SU-DHL-6 (cell line): Measurements from ENCODE around the gene SPECC1.
"Not testable (repeated sequence)": the region's sequence is repeated elsewhere in the genome, so short reads cannot be mapped to it uniquely, and the experiment has no call there.

Source experiments
- H2AFZ ChIP-seq: fragments of 200-600 bp; sonication (generic); 2 replicates; pipeline ENCODE4 v1.6.1; 2014; ENCODE audit warnings: low read depth, mild to moderate bottlenecking, moderate library complexity, mixed read lengths, antibody characterized with exemption, low read length; ENCODE audit not compliant: severe bottlenecking
- H3F3A ChIP-seq: fragments of 200-600 bp; shearing (Covaris generic); 2 replicates; pipeline ENCODE4 v1.6.0; 2016; ENCODE audit warnings: antibody characterized with exemption, mild to moderate bottlenecking; ENCODE audit not compliant: insufficient read depth
- H3K27ac ChIP-seq: fragments of 200-600 bp; sonication (generic); 2 replicates; pipeline ENCODE4 v1.5.1; 2016; ENCODE audit warnings: low read depth, mild to moderate bottlenecking, low read length, moderate library complexity, mixed read lengths
- H3K27me3 ChIP-seq: fragments of 200-600 bp; sonication (generic), shearing (Covaris generic); 2 replicates; pipeline ENCODE4 v1.6.0; 2014; ENCODE audit warnings: mild to moderate bottlenecking, low read length
- H3K36me3 ChIP-seq: fragments of 200-600 bp; sonication (generic); 2 replicates; pipeline ENCODE4 v1.6.1; 2014; ENCODE audit warnings: mild to moderate bottlenecking, low read length, mixed read lengths
- H3K4me2 ChIP-seq: fragments of 300-600, 200-600 bp; shearing (Covaris generic), sonication (generic); 2 replicates; pipeline ENCODE4 v1.6.0; 2014; ENCODE audit warnings: low read length, low read depth, mild to moderate bottlenecking; ENCODE audit not compliant: poor library complexity, severe bottlenecking
- H3K4me3 ChIP-seq: fragments of 200-600 bp; sonication (generic); 2 replicates; pipeline ENCODE4 v1.5.1; 2014; ENCODE audit warnings: antibody characterized with exemption, low read length, mild to moderate bottlenecking, mixed read lengths; ENCODE audit not compliant: insufficient read depth, poor library complexity, severe bottlenecking
- H3K79me2 ChIP-seq: fragments of 200-600 bp; sonication (generic); 2 replicates; pipeline ENCODE4 v1.6.1; 2014; ENCODE audit warnings: mild to moderate bottlenecking, low read length, moderate library complexity; ENCODE audit not compliant: insufficient read depth
- H3K9ac ChIP-seq: fragments of 200-600 bp; sonication (generic); 2 replicates; pipeline ENCODE4 v1.7.0; 2014; ENCODE audit warnings: mild to moderate bottlenecking, low read length
- H3K9me2 ChIP-seq: fragments of 200-600 bp; sonication (generic); replicated peaks from 2 replicates; pipeline ENCODE4 v1.6.1; 2014; ENCODE audit warnings: low read length; ENCODE audit not compliant: insufficient read depth
- H3K9me3 ChIP-seq: fragments of 200-600 bp; sonication (generic); 2 replicates; pipeline ENCODE4 v1.6.1; 2014; ENCODE audit warnings: low read length, mixed read lengths; ENCODE audit not compliant: insufficient read depth
- H4K20me1 ChIP-seq: fragments of 200-600 bp; sonication (generic); 2 replicates; pipeline ENCODE4 v1.6.1; 2014; ENCODE audit warnings: low read depth, mild to moderate bottlenecking, antibody characterized with exemption, low read length, moderate library complexity, mixed read lengths
- CTCF ChIP-seq: fragments of 200-600 bp; sonication (generic); IDR thresholded peaks from one replicate; pipeline ENCODE4 v1.5.1; 2017; ENCODE audit warnings: antibody characterized with exemption, mild to moderate bottlenecking, low read length, moderate library complexity; ENCODE audit not compliant: insufficient read depth, poor library complexity, severe bottlenecking
- EZH2phosphoT487 ChIP-seq: fragments of 200-600 bp; sonication (generic), shearing (Covaris generic); conservative IDR thresholded peaks from 2 replicates; pipeline ENCODE4 v1.6.1; 2018; ENCODE audit warnings: mild to moderate bottlenecking, antibody characterized with exemption, low read length, moderate library complexity, mixed read lengths

SPECC1 gene

GRCh38 chr17:20190605-20191004, 181.4 kb downstream of the SPECC1 start:
- no peaks in the 10 kb centered on the region for H3K9me2 ChIP-seq
- no peaks in the 10 kb centered on the region for H3K36me3 ChIP-seq
- H4K20me1 ChIP-seq: no peaks in the 10 kb centered on the region
- H3K79me2 ChIP-seq: no peaks in the 10 kb centered on the region
- no peaks in the 10 kb centered on the region for H3K27me3 ChIP-seq
- H3K4me3 ChIP-seq: no peak overlapping the region
- H3K4me2 ChIP-seq: no peak overlapping the region
- no peak overlapping the region for H3K9ac ChIP-seq
- H3K9me3 ChIP-seq: no peaks in the 10 kb centered on the region; the same call in 1 of the 2 replicates
- no peak overlapping the region for H2AFZ ChIP-seq
- no peak for TF ChIP-seq CTCF
- no peaks in the 10 kb centered on the region for H3F3A ChIP-seq
- H3K27ac ChIP-seq: no peak overlapping the region

GRCh38 chr17:20191056-20191455, 181.9 kb downstream of the SPECC1 start:
- H3K4me2 ChIP-seq: no peak overlapping the region
- no peak overlapping the region for H3K4me3 ChIP-seq
- no peaks in the 10 kb centered on the region for H3K9me2 ChIP-seq
- H3K79me2 ChIP-seq: no peaks in the 10 kb centered on the region
- H3K27ac ChIP-seq: no peak overlapping the region
- no peak overlapping the region for H2AFZ ChIP-seq
- TF ChIP-seq EZH2phosphoT487: no peak
- TF ChIP-seq CTCF: no peak
- H4K20me1 ChIP-seq: no peaks in the 10 kb centered on the region
- H3F3A ChIP-seq: no peaks in the 10 kb centered on the region
- no peak overlapping the region for H3K9ac ChIP-seq
- no peaks in the 10 kb centered on the region for H3K27me3 ChIP-seq
- H3K9me3 ChIP-seq: peaks cover 4% of the 10 kb centered on the region; the same call in 1 of the 2 replicates
- no peaks in the 10 kb centered on the region for H3K36me3 ChIP-seq

DNA sequence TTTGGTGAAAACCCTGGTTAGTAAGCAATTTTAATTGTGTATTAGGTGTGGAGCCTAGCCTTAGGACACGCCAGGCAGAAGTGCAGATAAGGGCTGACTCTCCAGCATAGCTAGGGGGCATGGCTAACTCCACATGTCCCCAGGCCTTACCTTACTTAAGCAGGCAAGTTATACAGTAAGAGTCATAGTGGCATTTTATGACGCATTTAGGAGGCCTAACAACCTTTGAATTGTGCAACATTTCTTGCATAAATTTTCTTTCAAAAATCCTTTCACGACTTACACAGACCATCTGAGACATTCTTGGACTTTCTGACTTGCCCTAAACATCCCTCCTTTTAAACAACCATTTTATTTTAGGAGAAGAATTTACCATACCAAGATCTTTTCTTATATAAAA, 187.1 kb downstream of the SPECC1 start:
- not testable (repeated sequence) for H3K36me3 ChIP-seq, H3F3A ChIP-seq, H3K4me2 ChIP-seq, H3K9me2 ChIP-seq, H3K9ac ChIP-seq, H2AFZ ChIP-seq, H4K20me1 ChIP-seq, H3K4me3 ChIP-seq, H3K27ac ChIP-seq, H3K9me3 ChIP-seq, H3K27me3 ChIP-seq, H3K79me2 ChIP-seq

DNA sequence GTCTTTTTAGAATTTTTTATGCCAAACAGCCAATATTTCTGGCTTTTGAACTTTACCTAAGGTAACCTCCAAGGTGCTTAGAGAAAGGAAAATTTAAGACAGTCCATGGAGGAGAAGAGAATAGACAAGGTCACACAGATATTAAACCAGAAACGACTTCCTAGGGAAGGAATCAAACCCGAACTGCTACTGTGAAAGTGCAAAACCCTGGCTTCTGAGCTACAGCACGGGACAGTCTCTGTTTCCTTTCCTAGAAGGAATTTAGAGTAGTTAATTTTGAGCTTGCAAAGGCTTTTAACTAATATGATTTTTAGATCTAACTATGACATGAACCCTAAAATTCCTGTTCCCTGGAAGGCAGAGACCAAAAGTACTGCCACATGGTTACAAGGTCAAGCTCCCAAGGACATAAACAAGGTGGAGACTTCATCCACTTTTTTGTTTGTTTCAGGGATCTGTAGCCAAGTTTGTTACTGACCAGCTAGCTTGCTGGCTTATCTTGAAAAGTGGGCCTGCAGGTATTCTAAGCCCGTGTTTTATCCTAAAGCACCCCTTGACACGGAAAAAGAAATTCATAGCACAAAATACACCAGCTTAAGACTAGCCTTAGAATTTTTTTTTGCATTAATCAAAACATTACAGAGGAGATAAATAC, 188.2 kb downstream of the SPECC1 start:
- H2AFZ ChIP-seq: no peak overlapping the region
- H3K27me3 ChIP-seq: no peaks in the 10 kb centered on the region
- H3F3A ChIP-seq: no peaks in the 10 kb centered on the region
- TF ChIP-seq CTCF: no peak
- no peak for TF ChIP-seq EZH2phosphoT487
- H3K9me2 ChIP-seq: no peaks in the 10 kb centered on the region
- H3K9me3 ChIP-seq: peaks cover 8% of the 10 kb centered on the region; the same call in 1 of the 2 replicates
- H4K20me1 ChIP-seq: no peaks in the 10 kb centered on the region
- H3K36me3 ChIP-seq: no peaks in the 10 kb centered on the region
- no peaks in the 10 kb centered on the region for H3K79me2 ChIP-seq
- no peak overlapping the region for H3K27ac ChIP-seq
- no peak overlapping the region for H3K9ac ChIP-seq
- no peak overlapping the region for H3K4me2 ChIP-seq
- no peak overlapping the region for H3K4me3 ChIP-seq
